Fibroblast of mammary gland (primary cell): ENCODE results near the gene FGF1.

ENCODE experiments used
- DNase-seq: peaks from one replicate; pipeline ENCODE4 v3.0.0-alpha.2; 2010; ENCODE audit warnings: low read depth
- H3K4me3 ChIP-seq: 2 replicates; pipeline ENCODE4 v1.5.1; 2011; ENCODE audit warnings: low read depth, mild to moderate bottlenecking, low read length, moderate library complexity; ENCODE audit not compliant: control insufficient read depth
- TF ChIP-seq, protein P1 (sequence below): conservative IDR thresholded peaks from 2 replicates; pipeline ENCODE4 v1.5.1; 2011; ENCODE audit warnings: low read depth, low read length, inconsistent platforms; ENCODE audit not compliant: control insufficient read depth, insufficient read depth

FGF1 gene

DNA sequence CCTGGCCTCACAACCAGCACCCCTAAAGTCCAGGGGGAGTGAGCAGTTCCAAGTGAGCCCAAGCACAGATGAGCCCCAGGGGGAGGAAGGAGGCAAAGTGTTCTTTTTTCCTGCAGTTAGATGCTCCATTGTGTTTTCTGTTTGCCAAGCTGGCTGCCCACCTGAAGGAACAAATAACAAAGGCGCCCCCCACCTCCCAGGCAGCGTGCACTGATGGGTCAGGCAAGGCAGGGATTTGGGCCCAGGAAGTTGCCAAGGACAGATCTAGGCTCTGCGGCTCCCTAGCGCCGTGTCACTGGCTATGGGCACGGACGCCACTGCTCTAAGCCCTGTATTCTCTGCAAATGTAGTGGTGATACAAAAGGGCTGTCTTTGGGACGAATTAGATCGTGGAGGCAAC lies 21.8 kb downstream of the FGF1 start:
- TF ChIP-seq, protein P1, sequence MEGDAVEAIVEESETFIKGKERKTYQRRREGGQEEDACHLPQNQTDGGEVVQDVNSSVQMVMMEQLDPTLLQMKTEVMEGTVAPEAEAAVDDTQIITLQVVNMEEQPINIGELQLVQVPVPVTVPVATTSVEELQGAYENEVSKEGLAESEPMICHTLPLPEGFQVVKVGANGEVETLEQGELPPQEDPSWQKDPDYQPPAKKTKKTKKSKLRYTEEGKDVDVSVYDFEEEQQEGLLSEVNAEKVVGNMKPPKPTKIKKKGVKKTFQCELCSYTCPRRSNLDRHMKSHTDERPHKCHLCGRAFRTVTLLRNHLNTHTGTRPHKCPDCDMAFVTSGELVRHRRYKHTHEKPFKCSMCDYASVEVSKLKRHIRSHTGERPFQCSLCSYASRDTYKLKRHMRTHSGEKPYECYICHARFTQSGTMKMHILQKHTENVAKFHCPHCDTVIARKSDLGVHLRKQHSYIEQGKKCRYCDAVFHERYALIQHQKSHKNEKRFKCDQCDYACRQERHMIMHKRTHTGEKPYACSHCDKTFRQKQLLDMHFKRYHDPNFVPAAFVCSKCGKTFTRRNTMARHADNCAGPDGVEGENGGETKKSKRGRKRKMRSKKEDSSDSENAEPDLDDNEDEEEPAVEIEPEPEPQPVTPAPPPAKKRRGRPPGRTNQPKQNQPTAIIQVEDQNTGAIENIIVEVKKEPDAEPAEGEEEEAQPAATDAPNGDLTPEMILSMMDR = no peak
- H3K4me3 ChIP-seq = no peak overlapping the region
- no peak for DNase-seq

DNA sequence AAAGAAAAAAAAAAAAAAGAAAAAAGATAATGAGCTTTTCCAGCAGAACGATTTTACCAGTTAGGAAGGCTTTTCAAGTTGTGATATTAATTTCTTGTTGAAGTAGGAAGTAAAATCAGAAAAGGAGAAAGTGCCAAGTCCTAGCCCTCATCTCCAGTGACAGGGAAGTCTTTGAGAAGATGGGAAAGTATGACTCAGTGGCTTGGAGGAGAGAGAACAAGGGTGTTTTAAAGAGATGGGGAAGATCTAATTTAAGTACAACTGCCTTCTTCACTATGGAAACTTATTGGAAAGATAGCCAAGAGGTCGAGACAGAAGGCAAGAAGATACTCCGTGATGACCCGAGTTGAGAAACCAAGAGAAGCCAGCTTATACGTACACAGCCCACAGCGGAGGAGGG lies 22.6 kb downstream of the FGF1 start:
- no peak overlapping the region for H3K4me3 ChIP-seq
- TF ChIP-seq, protein P1 = no peak
- DNase-seq = no peak

- H3K4me3 ChIP-seq = no peak overlapping the region
- TF ChIP-seq, protein P1 = no peak
- DNase-seq = no peak
These were observed 23.9 kb downstream of the FGF1 start for GRCh38 chr5:142661957-142662356.

- TF ChIP-seq, protein P1 = no peak
- H3K4me3 ChIP-seq = no peak overlapping the region
- no peak for DNase-seq
These were observed 24.7 kb downstream of the FGF1 start for GRCh38 chr5:142661143-142661542.

- no peak for DNase-seq
- TF ChIP-seq, protein P1 = no peak
- H3K4me3 ChIP-seq = no peak overlapping the region
These were observed 25.2 kb downstream of the FGF1 start for GRCh38 chr5:142660731-142661130.

DNA sequence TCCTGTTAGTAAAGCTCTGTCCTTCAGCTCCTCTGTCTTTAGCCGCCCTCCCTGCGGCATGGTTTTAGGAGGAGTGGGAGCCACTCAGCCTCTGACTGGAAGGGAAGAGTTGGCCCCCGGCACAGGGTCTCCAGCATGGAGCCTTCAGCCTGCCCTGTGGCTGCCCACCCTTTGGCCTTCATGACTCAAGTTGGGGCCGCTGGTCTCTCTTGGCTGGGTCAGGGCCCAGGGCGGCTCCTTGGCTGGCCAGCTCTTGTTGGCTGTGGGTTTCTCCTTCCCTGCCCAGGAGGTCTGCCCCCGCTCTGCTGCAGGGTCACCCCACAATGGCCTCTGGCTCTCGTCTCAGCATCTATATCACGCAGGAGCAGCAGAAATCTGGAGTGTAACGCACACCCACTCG lies 25.7 kb downstream of the FGF1 start:
- no peak for DNase-seq
- TF ChIP-seq, protein P1 = no peak
- no peak overlapping the region for H3K4me3 ChIP-seq

- TF ChIP-seq, protein P1 = no peak
- no peak overlapping the region for H3K4me3 ChIP-seq
- no peak for DNase-seq
These were observed 26.5 kb downstream of the FGF1 start for GRCh38 chr5:142659405-142659804.
